HepG2 (cell line): ENCODE measurements around the gene SLC5A10. TPM values are rescaled to one million over a fixed set of nuclear protein-coding genes. Genes with fewer than 3 reads are reported as not detected.
A peak's percentile ranks its signal among the peaks of the same experiment; 100 is the strongest.

ENCODE experiments used
- AGO2 ChIP-seq: fragments of 200-400 bp; formaldehyde crosslinking; optimal IDR thresholded peaks from 2 replicates; pipeline ENCODE3; 2017; ENCODE audit warnings: mild to moderate bottlenecking, low read depth, low read length, moderate library complexity
- CEBPB ChIP-seq: IDR thresholded peaks from 2 replicates; pipeline ENCODE4 v1.6.1; 2011; ENCODE audit warnings: low read depth, low read length, improper control_type of control experiment, borderline replicate concordance
- CHD4 ChIP-seq: fragments of 200-600 bp; sonication (generic); IDR thresholded peaks from 2 replicates; pipeline ENCODE4 v1.7.0; 2017; ENCODE audit warnings: mild to moderate bottlenecking, low read length, borderline replicate concordance
- GATA4 ChIP-seq: sonication (generic); IDR thresholded peaks from 2 replicates; pipeline ENCODE4 v1.6.1; 2016; ENCODE audit warnings: antibody characterized with exemption, low read depth, borderline replicate concordance
- HMGA1 ChIP-seq: sonication (generic); formaldehyde crosslinking; conservative IDR thresholded peaks from 2 replicates; pipeline ENCODE4 v1.4.0; 2020; ENCODE audit warnings: missing genetic modification reagents
- HNF4A ChIP-seq: sonication (generic); formaldehyde crosslinking; IDR thresholded peaks from 2 replicates; pipeline ENCODE4 v1.4.0; 2020; ENCODE audit warnings: missing genetic modification reagents
- HOXA3 ChIP-seq: sonication (generic); formaldehyde crosslinking; IDR thresholded peaks from 2 replicates; pipeline ENCODE4 v1.5.0; 2020; ENCODE audit warnings: missing genetic modification reagents
- HOXA5 ChIP-seq: sonication (generic); formaldehyde crosslinking; IDR thresholded peaks from 2 replicates; pipeline ENCODE4 v1.4.0; 2020; ENCODE audit warnings: missing genetic modification reagents
- KLF9 ChIP-seq: IDR thresholded peaks from 2 replicates; pipeline ENCODE4 v1.6.1; 2016; ENCODE audit warnings: low read depth
- KMT2A ChIP-seq: sonication (generic); formaldehyde crosslinking; IDR thresholded peaks from 2 replicates; pipeline ENCODE4 v1.4.0; 2020; ENCODE audit warnings: missing genetic modification reagents
- PHF8 ChIP-seq: sonication (generic); formaldehyde crosslinking; IDR thresholded peaks from 2 replicates; pipeline ENCODE4 v1.5.0; 2020; ENCODE audit warnings: missing genetic modification reagents
- SMAD9 ChIP-seq: sonication (generic); formaldehyde crosslinking; IDR thresholded peaks from 2 replicates; pipeline ENCODE4 v1.5.1; 2020; ENCODE audit warnings: mild to moderate bottlenecking, missing genetic modification reagents
- SPEN ChIP-seq: sonication (generic); formaldehyde crosslinking; IDR thresholded peaks from 2 replicates; pipeline ENCODE4 v1.5.1; 2020; ENCODE audit warnings: low read depth, mild to moderate bottlenecking, missing genetic modification reagents
- YEATS2 ChIP-seq: sonication (generic); formaldehyde crosslinking; IDR thresholded peaks from 2 replicates; pipeline ENCODE4 v1.4.0; 2020; ENCODE audit warnings: missing genetic modification reagents, borderline replicate concordance
- ZFP82 ChIP-seq: sonication (generic); formaldehyde crosslinking; IDR thresholded peaks from 2 replicates; pipeline ENCODE4 v1.5.1; 2020; ENCODE audit warnings: mild to moderate bottlenecking, missing genetic modification reagents, borderline replicate concordance
- ZNF101 ChIP-seq: sonication (generic); formaldehyde crosslinking; IDR thresholded peaks from 2 replicates; pipeline ENCODE4 v1.4.0; 2020; ENCODE audit warnings: mild to moderate bottlenecking, low read depth, missing genetic modification reagents, borderline replicate concordance
- ZNF251 ChIP-seq: sonication (generic); formaldehyde crosslinking; IDR thresholded peaks from 2 replicates; pipeline ENCODE4 v1.9.0; 2021; ENCODE audit warnings: mild to moderate bottlenecking, missing genetic modification reagents
- polyA plus RNA-seq, 8 experiments: library from polyadenylated mRNA; depleted of rRNA in 3 of 8; stranded (reverse) in 7 of 8; unstranded in 1 of 8; fragments of >200 nt; fragmentation: Illumina TruSeq in 4 of 8; extraction: Trizol in 4 of 8; gene quantifications; 2 replicates each; pipeline versions ENCODE4 v1.2.1 to v1.2.3, GENCODE V29; 2011 to 2016; ENCODE audit warnings: low read depth in 4 of 8, missing spikeins in 1 of 8, mixed read lengths in 1 of 8; ENCODE audit not compliant: insufficient read depth in 1 of 8
- total RNA-seq, 5 experiments: library from RNA; depleted of rRNA; stranded (reverse); fragments of >200 nt; fragmentation: Illumina TruSeq; extraction: Trizol; gene quantifications; 2 replicates each; pipeline ENCODE4 v1.2.3, GENCODE V29; 2016; ENCODE audit warnings: low read depth in 1 of 5
- TF ChIP-seq, protein P1 (sequence below): IDR thresholded peaks from 2 replicates; pipeline ENCODE4 v1.6.1; 2016; ENCODE audit warnings: low read depth, control low read depth
- TF ChIP-seq, protein P2 (sequence below): sonication (generic); formaldehyde crosslinking; IDR thresholded peaks from 2 replicates; pipeline ENCODE4 v1.4.0; 2020; ENCODE audit warnings: missing genetic modification reagents
- TF ChIP-seq, protein P3 (sequence below): sonication (generic); formaldehyde crosslinking; IDR thresholded peaks from 2 replicates; pipeline ENCODE4 v1.4.0; 2020; ENCODE audit warnings: missing genetic modification reagents, borderline replicate concordance
- TF ChIP-seq, protein P4 (sequence below): sonication (generic); formaldehyde crosslinking; IDR thresholded peaks from 2 replicates; pipeline ENCODE4 v1.5.0; 2020; ENCODE audit warnings: mild to moderate bottlenecking, missing genetic modification reagents, moderate library complexity
- TF ChIP-seq, protein P5 (sequence below): sonication (generic); formaldehyde crosslinking; IDR thresholded peaks from 2 replicates; pipeline ENCODE4 v1.8.1; 2023; ENCODE audit warnings: mild to moderate bottlenecking, missing genetic modification reagents, borderline replicate concordance

The SLC5A10 gene
- total and polyA plus RNA-seq, 2 of the 13 experiments (the other 11 are each of a cell fraction or from before 2014, with no cell fraction given), result 0.05 TPM; not detected in 1

DNA sequence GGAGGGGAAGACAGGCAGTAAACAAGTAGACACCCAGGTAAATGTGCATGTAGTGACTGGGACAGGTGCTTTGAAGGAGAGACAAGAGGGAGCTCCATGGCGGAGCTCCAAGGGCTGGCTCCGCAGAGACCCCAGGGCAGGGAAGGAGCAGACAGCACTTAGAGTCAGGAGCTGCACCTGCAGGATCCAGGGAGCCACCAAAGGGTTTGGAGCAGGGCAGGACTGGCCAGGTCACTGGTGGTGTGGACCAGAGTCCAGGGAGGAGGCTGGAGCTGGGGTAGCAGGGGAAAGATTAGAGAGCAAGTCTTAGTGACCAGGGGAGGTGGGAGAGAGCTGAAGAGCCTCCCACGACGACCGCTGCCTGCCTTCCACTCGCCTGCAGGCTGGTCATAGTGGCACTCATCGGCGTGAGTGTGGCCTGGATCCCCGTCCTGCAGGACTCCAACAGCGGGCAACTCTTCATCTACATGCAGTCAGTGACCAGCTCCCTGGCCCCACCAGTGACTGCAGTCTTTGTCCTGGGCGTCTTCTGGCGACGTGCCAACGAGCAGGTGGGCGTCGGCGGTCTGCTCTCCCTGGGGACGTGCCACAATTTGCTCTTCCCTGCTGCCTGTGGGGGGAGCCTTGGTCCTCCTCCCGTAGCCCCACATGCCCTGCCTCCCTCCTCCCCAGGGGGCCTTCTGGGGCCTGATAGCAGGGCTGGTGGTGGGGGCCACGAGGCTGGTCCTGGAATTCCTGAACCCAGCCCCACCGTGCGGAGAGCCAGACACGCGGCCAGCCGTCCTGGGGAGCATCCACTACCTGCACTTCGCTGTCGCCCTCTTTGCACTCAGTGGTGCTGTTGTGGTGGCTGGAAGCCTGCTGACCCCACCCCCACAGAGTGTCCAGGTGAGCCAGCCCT is 67.3 kb downstream of the SLC5A10 start (continued):
- TF ChIP-seq, protein P1, sequence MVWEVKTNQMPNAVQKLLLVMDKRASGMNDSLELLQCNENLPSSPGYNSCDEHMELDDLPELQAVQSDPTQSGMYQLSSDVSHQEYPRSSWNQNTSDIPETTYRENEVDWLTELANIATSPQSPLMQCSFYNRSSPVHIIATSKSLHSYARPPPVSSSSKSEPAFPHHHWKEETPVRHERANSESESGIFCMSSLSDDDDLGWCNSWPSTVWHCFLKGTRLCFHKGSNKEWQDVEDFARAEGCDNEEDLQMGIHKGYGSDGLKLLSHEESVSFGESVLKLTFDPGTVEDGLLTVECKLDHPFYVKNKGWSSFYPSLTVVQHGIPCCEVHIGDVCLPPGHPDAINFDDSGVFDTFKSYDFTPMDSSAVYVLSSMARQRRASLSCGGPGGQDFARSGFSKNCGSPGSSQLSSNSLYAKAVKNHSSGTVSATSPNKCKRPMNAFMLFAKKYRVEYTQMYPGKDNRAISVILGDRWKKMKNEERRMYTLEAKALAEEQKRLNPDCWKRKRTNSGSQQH (CRISPR knock-in tag), result no peak
- TF ChIP-seq, protein P2, sequence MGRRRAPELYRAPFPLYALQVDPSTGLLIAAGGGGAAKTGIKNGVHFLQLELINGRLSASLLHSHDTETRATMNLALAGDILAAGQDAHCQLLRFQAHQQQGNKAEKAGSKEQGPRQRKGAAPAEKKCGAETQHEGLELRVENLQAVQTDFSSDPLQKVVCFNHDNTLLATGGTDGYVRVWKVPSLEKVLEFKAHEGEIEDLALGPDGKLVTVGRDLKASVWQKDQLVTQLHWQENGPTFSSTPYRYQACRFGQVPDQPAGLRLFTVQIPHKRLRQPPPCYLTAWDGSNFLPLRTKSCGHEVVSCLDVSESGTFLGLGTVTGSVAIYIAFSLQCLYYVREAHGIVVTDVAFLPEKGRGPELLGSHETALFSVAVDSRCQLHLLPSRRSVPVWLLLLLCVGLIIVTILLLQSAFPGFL, result no peak
- TF ChIP-seq CHD4, result no peak
- no peak for TF ChIP-seq HOXA3 (CRISPR knock-in tag)
- TF ChIP-seq YEATS2 (CRISPR knock-in tag), result no peak
- TF ChIP-seq AGO2, result peak; percentile 48
- TF ChIP-seq CEBPB, result no peak
- no peak for TF ChIP-seq KLF9 (CRISPR knock-in tag)
- TF ChIP-seq ZNF101 (CRISPR knock-in tag), result no peak
- no peak for TF ChIP-seq HMGA1 (CRISPR knock-in tag)
- TF ChIP-seq HOXA5, result no peak
- no peak for TF ChIP-seq PHF8 (CRISPR knock-in tag)
- 0 out of 2 replicates have a peak, but pooled peaks have one; percentile 6 for TF ChIP-seq SPEN (CRISPR knock-in tag)
- TF ChIP-seq ZFP82 (CRISPR knock-in tag), result no peak
- TF ChIP-seq, protein P3, sequence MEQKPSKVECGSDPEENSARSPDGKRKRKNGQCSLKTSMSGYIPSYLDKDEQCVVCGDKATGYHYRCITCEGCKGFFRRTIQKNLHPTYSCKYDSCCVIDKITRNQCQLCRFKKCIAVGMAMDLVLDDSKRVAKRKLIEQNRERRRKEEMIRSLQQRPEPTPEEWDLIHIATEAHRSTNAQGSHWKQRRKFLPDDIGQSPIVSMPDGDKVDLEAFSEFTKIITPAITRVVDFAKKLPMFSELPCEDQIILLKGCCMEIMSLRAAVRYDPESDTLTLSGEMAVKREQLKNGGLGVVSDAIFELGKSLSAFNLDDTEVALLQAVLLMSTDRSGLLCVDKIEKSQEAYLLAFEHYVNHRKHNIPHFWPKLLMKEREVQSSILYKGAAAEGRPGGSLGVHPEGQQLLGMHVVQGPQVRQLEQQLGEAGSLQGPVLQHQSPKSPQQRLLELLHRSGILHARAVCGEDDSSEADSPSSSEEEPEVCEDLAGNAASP, result no peak
- TF ChIP-seq, protein P4, sequence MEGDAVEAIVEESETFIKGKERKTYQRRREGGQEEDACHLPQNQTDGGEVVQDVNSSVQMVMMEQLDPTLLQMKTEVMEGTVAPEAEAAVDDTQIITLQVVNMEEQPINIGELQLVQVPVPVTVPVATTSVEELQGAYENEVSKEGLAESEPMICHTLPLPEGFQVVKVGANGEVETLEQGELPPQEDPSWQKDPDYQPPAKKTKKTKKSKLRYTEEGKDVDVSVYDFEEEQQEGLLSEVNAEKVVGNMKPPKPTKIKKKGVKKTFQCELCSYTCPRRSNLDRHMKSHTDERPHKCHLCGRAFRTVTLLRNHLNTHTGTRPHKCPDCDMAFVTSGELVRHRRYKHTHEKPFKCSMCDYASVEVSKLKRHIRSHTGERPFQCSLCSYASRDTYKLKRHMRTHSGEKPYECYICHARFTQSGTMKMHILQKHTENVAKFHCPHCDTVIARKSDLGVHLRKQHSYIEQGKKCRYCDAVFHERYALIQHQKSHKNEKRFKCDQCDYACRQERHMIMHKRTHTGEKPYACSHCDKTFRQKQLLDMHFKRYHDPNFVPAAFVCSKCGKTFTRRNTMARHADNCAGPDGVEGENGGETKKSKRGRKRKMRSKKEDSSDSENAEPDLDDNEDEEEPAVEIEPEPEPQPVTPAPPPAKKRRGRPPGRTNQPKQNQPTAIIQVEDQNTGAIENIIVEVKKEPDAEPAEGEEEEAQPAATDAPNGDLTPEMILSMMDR (CRISPR knock-in tag), result 0 out of 2 replicates have a peak, but pooled peaks have one; percentile 19
- no peak for TF ChIP-seq HNF4A (CRISPR knock-in tag)
- TF ChIP-seq SMAD9, result no peak
- TF ChIP-seq, protein P5, sequence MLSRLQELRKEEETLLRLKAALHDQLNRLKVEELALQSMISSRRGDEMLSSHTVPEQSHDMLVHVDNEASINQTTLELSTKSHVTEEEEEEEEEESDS (CRISPR knock-in tag), result no peak
- no peak for TF ChIP-seq GATA4
- TF ChIP-seq KMT2A, result no peak
- no peak for TF ChIP-seq ZNF251 (CRISPR knock-in tag)
